HS-27A (cell line): ENCODE measurements around the gene PRR20E.
"Not testable (repeated sequence)": the region's sequence is repeated elsewhere in the genome, so short reads cannot be mapped to it uniquely, and the experiment has no call there.

Experiments used
- DNase-seq: peaks from one replicate; pipeline ENCODE4 v3.0.0-alpha.2; 2012; ENCODE audit warnings: low read depth, missing footprints

Gene PRR20E

GRCh38 chr13:57166897-57167296 is at the start of gene PRR20E:
TSS of gene PRR20E (plus strand) at chr13:57167197. CDS start at chr13:57167584, 387 bp downstream.
- DNase-seq = not testable (repeated sequence)

DNA sequence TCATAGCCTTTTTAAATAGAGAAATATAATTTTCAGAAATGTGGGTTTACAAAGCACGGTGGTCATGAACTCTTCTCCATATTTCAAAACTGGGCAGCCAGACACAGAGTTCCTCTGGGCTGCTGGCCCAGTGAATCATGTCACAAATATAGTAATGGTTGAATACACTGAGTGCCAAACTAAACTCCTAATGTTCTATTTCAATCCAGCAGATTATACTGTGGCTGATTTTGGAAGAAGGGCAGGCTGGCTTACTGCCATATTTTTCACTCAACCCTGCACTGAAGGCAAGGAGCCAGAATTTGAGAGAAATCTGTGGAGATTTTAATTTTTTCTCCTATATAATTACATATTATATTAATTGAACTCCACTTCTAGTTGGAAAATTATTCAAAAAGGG is 43.3 kb upstream of the PRR20E start:
- DNase-seq = no peak

- no peak for DNase-seq
These were observed 38.1 kb upstream of the PRR20E start for GRCh38 chr13:57128909-57129308.

DNA sequence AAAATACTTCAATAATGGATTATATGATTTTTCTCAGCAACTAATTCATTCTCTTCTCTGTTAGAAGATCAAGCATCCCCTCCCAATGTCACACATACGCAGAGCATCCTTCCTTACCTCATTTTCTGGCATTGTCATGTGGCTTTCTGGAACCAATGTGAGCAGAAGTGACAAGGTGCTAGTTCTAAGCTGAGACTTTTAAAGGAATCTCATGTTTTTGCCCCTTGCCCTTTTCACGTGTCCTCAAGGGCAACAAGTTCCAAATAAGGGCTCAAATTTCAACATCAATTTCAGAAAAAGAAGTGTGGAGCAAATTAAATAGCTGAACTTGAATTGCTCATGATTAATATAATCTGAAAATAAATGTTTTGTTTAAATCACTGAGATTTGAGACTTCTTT is 30.9 kb upstream of the PRR20E start:
- no peak for DNase-seq

DNA sequence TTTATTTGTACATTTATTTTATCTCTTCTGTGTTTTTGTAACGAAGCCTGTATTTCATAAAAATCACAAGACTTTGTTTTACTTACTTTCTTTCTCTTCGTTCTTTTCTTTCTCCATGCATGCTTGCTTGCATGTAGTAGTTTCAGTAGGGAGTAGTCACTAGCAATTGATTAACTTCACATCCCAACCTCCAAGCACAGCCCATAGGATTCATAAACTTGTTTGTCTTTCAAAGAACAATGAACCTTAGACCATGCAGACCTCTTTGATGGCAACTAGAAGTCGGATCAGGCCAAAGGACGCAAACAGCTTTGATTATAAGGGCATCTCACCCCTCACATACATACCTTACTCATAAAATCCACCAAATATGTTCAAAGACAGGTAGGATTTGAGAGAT is 29.4 kb upstream of the PRR20E start:
- DNase-seq = no peak

DNA sequence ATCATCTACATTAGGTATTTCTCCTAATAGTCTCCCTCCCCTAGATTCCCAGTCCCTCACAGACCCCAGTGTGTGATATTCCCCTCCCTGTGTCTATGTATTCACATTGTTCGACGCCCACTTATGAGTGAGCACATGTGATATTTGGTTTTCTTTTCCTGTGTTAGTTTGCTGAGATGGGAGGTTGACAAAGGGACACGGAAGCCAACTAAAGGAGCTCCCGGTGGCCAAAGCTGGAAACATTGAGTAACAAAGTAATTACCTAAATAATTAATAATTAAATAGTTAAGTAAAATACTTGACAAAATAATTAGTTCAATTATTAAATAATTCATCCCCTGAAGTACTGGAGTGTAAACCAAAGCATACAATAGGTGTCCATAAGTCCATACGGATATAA is 28.0 kb upstream of the PRR20E start:
- DNase-seq = no peak

- DNase-seq = not testable (repeated sequence)
These were observed 27.2 kb upstream of the PRR20E start for GRCh38 chr13:57139781-57140180.

- DNase-seq = not testable (repeated sequence)
These were observed 26.6 kb upstream of the PRR20E start, which contains the start of gene PRR20A for GRCh38 chr13:57140235-57140968. TSS of gene PRR20A (plus strand) at chr13:57140918. CDS start at chr13:57141305, 387 bp downstream.

DNA sequence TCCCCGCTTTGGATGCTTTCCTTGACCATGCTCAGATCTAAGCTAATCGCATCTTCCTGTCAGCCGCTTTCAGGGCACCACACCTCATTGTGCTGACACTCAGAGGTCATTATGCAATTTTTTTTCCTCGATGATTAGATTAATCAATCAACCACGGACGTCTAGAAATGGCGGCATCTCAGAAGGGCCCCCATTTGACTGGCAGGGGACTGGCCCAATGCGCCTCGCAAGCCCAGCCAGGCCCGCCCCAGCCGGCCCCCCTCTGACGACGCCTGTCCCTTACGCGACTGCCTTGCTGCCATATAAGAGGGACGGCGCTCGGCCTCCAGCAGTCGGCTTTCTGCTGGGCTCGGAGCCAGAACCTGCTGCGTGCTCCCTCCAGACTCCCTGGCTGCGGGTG is 19.8 kb upstream of the PRR20E start, which contains the start of gene PRR20B:
TSS of gene PRR20B (plus strand) at position 301 of the 400 bp plus-strand sequence. CDS start 387 bp downstream, outside the sequence.
- not testable (repeated sequence) for DNase-seq

GRCh38 chr13:57148106-57148505 is 18.9 kb upstream of the PRR20E start:
- DNase-seq = not testable (repeated sequence)

DNA sequence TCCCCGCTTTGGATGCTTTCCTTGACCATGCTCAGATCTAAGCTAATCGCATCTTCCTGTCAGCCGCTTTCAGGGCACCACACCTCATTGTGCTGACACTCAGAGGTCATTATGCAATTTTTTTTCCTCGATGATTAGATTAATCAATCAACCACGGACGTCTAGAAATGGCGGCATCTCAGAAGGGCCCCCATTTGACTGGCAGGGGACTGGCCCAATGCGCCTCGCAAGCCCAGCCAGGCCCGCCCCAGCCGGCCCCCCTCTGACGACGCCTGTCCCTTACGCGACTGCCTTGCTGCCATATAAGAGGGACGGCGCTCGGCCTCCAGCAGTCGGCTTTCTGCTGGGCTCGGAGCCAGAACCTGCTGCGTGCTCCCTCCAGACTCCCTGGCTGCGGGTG is 13.2 kb upstream of the PRR20E start, which contains the start of gene PRR20C:
TSS of gene PRR20C (plus strand) at position 301 of the 400 bp plus-strand sequence. CDS start 387 bp downstream, outside the sequence.
- not testable (repeated sequence) for DNase-seq

- not testable (repeated sequence) for DNase-seq
These were observed 6.7 kb upstream of the PRR20E start, which contains the start of gene PRR20D for GRCh38 chr13:57160332-57160731. TSS of gene PRR20D (plus strand) at chr13:57160632. CDS start at chr13:57161019, 387 bp downstream.

DNA sequence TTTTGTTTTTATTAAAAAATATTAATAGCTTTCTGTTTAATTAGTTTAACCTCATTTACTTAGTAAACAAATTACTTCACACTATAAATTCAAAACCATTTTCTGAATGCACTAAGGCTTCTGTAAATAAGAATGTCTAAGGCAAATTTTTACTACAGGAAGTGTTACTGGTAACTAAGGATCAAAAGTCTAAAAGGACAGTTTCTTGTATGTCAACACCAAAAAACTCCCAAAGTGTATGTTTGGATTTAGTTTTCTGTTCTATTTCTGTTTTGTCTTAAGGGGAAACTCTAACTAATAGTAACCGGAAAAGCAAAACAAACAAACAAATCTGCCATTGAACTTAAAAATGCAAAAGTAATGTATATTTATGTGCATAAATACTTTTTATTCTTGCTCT is 24.7 kb downstream of the PRR20E start:
- no peak for DNase-seq

GRCh38 chr13:57212989-57213388 is 46.0 kb downstream of the PRR20E start:
- no peak for DNase-seq
